ENCODE results near the gene NFAM1. TPM values are rescaled to one million over a fixed set of nuclear protein-coding genes. Genes with fewer than 3 reads are reported as not detected.

Gene NFAM1
- total RNA-seq, 5 donors from 2014 or later (not counting 1 experiment from before 2014, with no cell fraction given), result 0.07 to 0.32 (median 0.18) TPM

- ChIA-PET POLR2A (no interaction called here), CTCF (no interaction called here)
- peak overlapping the region in 1 of 2 donors; percentile 44 for H3K27ac Mint-ChIP-seq
- ATAC-seq (replicated peaks in 1 of 4) (no peak), DNase-seq (no peak)
- H3K4me1 Mint-ChIP-seq, result peaks cover 38 to 46% (median 40%) of the 10 kb centered on the region in 3 donors
- H3K4me3 Mint-ChIP-seq, result no peak overlapping the region
- Histone ChIP-seq H3K9me3 (no peaks in the 10 kb centered on the region), H3K36me3 (ENCODE audit: control insufficient read depth in 2 of 2, extremely low read depth in 1 of 2, insufficient read depth in 1 of 2, low read length in 1 of 2) (no peaks in the 10 kb centered on the region), H3K27me3 (replicated peaks in 1 of 2; ENCODE audit: control insufficient read depth in 2 of 2, extremely low read depth in 1 of 2, insufficient read depth in 2 of 2, low read length in 1 of 2) (peaks cover 0 to 8% of the 10 kb centered on the region in 2 experiments), H3K27ac (ENCODE audit: low read length) (no peak overlapping the region), H3K4me1 (ENCODE audit: control insufficient read depth in 1 of 2, extremely low read depth in 1 of 2, insufficient read depth in 2 of 2, low read length in 2 of 2) (peaks cover 10 to 40% of the 10 kb centered on the region in 2 experiments), H3K4me3 (ENCODE audit: control insufficient read depth in 1 of 2, extremely low read depth in 1 of 2, low read length in 1 of 2) (no peak overlapping the region)
- no peaks in the 10 kb centered on the region for H3K36me3 Mint-ChIP-seq
- 67% methylated on average over 3 of the region's 7 CpGs for WGBS (ENCODE audit: insufficient coverage)
- no peaks in the 10 kb centered on the region for H3K27me3 Mint-ChIP-seq
- no peaks in the 10 kb centered on the region for H3K9me3 Mint-ChIP-seq
Observed at GRCh38 chr22:42332089-42332488, 100.1 kb downstream of the NFAM1 start.

GRCh38 chr22:42331014-42331413 lies 101.2 kb downstream of the NFAM1 start:
- H3K4me1 ChIP-seq (ENCODE audit: control insufficient read depth in 1 of 2, extremely low read depth in 1 of 2, insufficient read depth in 2 of 2, low read length in 2 of 2), result peaks cover 12 to 48% of the 10 kb centered on the region in 2 experiments
- no peak overlapping the region for H3K27ac Mint-ChIP-seq
- H3K4me1 Mint-ChIP-seq, result peaks cover 49 to 54% (median 49%) of the 10 kb centered on the region in 3 donors
- ATAC-seq (replicated peaks in 1 of 4), result no peak
- WGBS (ENCODE audit: insufficient coverage), result 90% methylated on average over 22 of the region's 22 CpGs
- H3K9me3 ChIP-seq, result no peaks in the 10 kb centered on the region
- H3K4me3 Mint-ChIP-seq, result no peak overlapping the region
- no peaks in the 10 kb centered on the region for H3K36me3 ChIP-seq (ENCODE audit: control insufficient read depth in 2 of 2, extremely low read depth in 1 of 2, insufficient read depth in 1 of 2, low read length in 1 of 2)
- CTCF ChIA-PET, result interaction anchor here in 1 of 2 donors (0.7 to 0.9 kb wide), 2 partner anchors 160 to 240 kb away, joined by 3 read pairs; no protein-coding TSS in a partner anchor
- H3K27ac ChIP-seq (ENCODE audit: low read length), result no peak overlapping the region
- DNase-seq, result peak in 1 of 35 experiments; percentile 47
- H3K36me3 Mint-ChIP-seq, result no peaks in the 10 kb centered on the region
- H3K4me3 ChIP-seq (ENCODE audit: control insufficient read depth in 1 of 2, extremely low read depth in 1 of 2, low read length in 1 of 2), result no peak overlapping the region
- peaks cover 0 to 9% of the 10 kb centered on the region in 2 experiments for H3K27me3 ChIP-seq (replicated peaks in 1 of 2; ENCODE audit: control insufficient read depth in 2 of 2, extremely low read depth in 1 of 2, insufficient read depth in 2 of 2, low read length in 1 of 2)
- no peaks in the 10 kb centered on the region for H3K27me3 Mint-ChIP-seq
- POLR2A ChIA-PET, result interaction anchor here in 1 of 2 donors (0.6 kb wide), 1 partner anchor 365 kb away, joined by 5 read pairs; no protein-coding TSS in a partner anchor
- no peaks in the 10 kb centered on the region for H3K9me3 Mint-ChIP-seq

Other genes starting within 250 kb of the NFAM1 start
- 10 to 100 TPM; 84.2 to 98.8 (median 88.5) TPM for gene TCF20, start 161.8 kb downstream of the NFAM1 start, total RNA-seq
- gene RRP7A, start 87.4 kb upstream of the NFAM1 start, total RNA-seq, result 10 to 100 TPM; 51.2 to 84.9 (median 54.4) TPM
- 1 to 10 TPM in 3 of 5 donors, under 1 TPM in 2; 0.70 to 1.6 (median 1.0) TPM for gene SERHL2, start 121.6 kb upstream of the NFAM1 start, total RNA-seq
- 10 to 100 TPM; 66.5 to 83.8 (median 81.0) TPM for gene POLDIP3, start 182.5 kb upstream of the NFAM1 start, total RNA-seq
- gene ATP5MGL, start 208.2 kb upstream of the NFAM1 start, total RNA-seq, result 1 to 10 TPM in 4 of 5 donors, under 1 TPM in 1; 0.79 to 5.0 (median 1.8) TPM
- 10 to 100 TPM; 40.8 to 58.6 (median 51.0) TPM for gene CYB5R3, start 217.0 kb upstream of the NFAM1 start, total RNA-seq